NCI-H2107 treated with DMSO at 0.1 percent for 48 hours (cell line): ENCODE results near the gene RARS2.
"Not testable (repeated sequence)": the region's sequence is repeated elsewhere in the genome, so short reads cannot be mapped to it uniquely, and the experiment has no call there.

Experiments used
- DNase-seq: peaks from one replicate; lab custom pipeline; 2025; ENCODE audit not compliant: unreplicated experiment; lab: John Stamatoyannopoulos, UW

RARS2 gene

GRCh38 chr6:87504441-87504840, 85.3 kb downstream of the RARS2 start:
- no peak for DNase-seq

GRCh38 chr6:87501809-87502572, 87.8 kb downstream of the RARS2 start:
- DNase-seq = peak; percentile 20

GRCh38 chr6:87498048-87498447, 91.7 kb downstream of the RARS2 start:
- DNase-seq = no peak

- DNase-seq = no peak
Measured at GRCh38 chr6:87494761-87495422, 94.9 kb downstream of the RARS2 start.

- not testable (repeated sequence) for DNase-seq
Measured at GRCh38 chr6:87489326-87489725, 100.5 kb downstream of the RARS2 start.

- no peak for DNase-seq
Measured at GRCh38 chr6:87487555-87487954, 102.2 kb downstream of the RARS2 start.

GRCh38 chr6:87484491-87484890, 105.3 kb downstream of the RARS2 start:
- no peak for DNase-seq

- DNase-seq = no peak
Measured at GRCh38 chr6:87483929-87484328, 105.9 kb downstream of the RARS2 start.

- no peak for DNase-seq
Measured at GRCh38 chr6:87482366-87482765, 107.4 kb downstream of the RARS2 start.

- DNase-seq = no peak
Measured at GRCh38 chr6:87481931-87482330, 107.9 kb downstream of the RARS2 start.

GRCh38 chr6:87473419-87473903, 116.3 kb downstream of the RARS2 start:
- DNase-seq = peak; percentile 28

- peak; percentile 68 for DNase-seq
Measured at GRCh38 chr6:87472525-87473418, 117.0 kb downstream of the RARS2 start, which contains the start of gene SLC35A1. TSS of gene SLC35A1 (plus strand) at chr6:87472974. CDS start at chr6:87473004, 30 bp downstream.

- no peak for DNase-seq
Measured at GRCh38 chr6:87465051-87465450, 124.7 kb downstream of the RARS2 start.
